HG03045 (cell line): Measurements from ENCODE around the gene ZDHHC18.
"Not testable (repeated sequence)": the region's sequence is repeated elsewhere in the genome, so short reads cannot be mapped to it uniquely, and the experiment has no call there.

ENCODE experiments used
- ATAC-seq: cut with Tn5 transposase; IDR thresholded peaks from one replicate; pipeline ENCODE4 v1.9.1; 2021; ENCODE audit warnings: mild to moderate bottlenecking, moderate library complexity; ENCODE audit not compliant: unreplicated experiment

The ZDHHC18 gene

DNA sequence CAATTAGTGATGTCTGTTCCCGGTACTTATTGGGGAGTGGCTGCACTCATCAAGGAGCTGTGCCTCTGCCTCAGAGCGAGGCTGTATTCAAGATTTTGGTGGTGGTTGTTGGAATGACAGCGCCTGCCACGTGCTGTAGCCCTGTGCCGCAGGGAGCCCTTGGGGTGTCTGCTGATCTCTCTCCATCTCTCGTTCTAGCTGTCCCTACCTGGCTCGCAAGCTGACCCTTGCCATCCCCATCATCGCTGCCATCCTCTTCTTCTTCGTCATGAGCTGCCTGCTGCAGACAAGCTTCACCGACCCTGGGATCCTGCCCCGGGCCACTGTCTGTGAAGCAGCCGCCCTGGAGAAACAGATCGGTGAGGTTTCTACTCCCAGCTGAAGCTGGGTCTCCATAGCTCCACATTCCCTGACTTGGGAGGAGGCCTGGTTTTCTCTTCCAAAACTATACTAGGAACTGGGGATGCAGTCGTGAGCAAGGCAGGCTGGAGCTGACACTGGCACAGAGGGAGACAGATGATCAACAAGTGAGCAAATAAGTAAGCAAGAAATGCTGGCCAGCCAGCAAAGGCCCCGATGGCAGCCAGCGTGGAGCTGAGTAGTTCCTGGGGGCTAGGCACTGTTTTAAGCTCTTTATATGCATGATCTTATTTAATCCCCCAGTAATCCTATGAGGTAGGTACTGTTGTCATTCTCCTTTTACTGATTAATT lies 5.9 kb downstream of the ZDHHC18 start:
- ATAC-seq: no peak

DNA sequence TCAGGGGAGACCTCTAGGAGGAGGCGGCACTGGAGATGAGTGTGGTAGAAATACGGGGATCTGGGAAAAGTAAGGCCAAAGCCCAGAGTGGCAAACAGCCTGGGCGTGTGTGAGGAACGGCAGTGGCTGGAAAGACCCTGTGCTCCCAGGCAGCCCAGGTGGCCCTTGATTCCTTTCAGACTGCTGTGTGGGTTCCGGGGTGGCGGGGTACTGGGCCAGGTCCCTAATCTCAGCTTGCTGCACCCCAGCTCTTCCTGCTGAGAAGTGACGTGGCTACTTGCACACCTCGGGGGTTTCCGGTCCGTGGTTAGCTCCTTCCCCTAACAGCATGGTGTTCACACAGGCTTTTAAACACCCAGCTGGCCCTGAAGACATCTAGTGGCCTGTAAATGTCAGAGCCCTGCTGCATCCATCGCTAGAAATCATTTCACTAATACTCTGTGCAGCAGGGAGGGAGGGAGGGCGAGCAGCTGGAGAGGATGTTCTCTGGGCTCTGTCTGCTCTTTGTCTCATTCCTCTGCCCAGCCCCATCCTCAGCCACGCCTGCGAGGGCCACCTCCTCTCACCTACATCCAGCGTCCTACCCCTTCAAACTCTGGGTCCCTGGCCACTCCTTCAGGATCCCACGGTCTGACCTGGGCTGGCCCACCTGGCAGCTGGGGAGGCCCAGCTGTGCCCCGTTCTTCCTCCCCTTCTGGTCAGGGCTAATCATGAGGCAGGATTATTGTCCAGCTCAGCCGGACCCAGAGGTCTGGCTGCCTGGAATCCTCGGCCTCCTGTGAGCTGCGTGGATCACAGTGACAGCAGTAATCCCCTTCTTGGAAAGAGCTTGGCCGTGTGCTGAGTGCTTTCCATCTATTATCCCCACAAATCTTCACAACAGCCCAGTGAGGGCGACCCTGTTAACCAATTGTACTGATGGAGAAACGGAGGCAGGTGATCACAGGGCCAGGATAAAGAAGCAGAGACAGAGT lies 7.2 kb downstream of the ZDHHC18 start:
- peak; percentile 81 for ATAC-seq

DNA sequence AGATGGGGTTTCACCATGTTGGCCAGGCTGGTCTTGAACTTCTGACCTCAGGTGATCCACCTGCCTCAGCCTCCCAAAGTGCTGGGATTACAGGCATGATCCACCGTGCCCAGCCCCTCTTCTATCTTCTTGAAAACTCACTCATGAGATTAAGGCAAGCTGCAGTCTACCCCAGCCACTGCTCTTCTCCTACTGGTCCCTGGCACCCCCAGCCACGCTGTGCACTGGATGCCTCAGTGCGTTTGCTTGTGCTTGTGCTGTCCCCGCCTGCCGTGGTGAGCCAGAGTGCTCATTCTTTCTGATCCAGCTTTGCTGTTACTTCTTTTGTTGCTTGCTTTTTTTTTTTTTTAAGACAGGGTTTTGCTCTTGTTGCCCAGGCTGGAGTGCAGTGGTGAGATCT lies 11.2 kb downstream of the ZDHHC18 start:
- not testable (repeated sequence) for ATAC-seq

DNA sequence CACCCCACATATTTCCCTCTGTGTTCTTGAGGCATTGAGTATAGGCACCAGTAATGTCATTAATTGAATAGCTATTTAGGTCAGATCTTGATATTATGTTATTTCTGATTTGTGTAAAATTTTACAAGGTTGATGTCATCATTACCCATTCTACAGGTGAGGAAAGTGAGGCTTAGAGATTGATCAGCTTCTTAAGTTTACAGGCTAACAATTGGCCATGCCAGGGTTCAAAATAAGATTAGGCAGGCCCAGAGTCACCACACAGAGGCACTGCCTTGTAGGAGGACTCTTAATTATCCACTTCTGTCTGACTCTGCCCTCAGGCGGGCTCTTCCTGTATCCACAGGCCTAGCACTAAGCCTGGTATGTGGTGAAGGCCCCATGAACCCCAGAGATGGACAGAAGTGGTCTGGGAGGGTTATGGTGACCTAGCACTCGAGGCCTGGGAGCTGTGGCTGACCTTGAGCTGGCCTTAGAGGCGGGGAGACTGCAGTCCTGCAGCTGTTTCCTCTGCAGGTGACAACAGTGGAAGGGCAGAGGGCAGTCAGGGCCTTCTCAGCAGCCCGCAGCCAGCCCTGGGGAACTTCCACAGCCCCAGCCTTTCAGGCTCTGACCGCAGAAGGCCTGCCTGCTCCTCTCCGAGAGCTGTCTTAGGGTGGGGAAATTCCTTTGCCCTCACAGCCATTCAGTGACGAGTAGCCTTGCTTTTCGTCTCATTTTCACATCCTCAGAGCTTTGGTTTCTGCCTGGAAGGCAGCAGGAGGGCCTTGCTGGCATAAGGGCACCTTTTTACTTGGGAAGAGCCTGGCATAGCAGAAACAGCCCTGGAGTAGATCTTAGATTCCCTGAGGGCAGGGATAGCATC lies 12.2 kb downstream of the ZDHHC18 start:
- peak; percentile 93 for ATAC-seq

DNA sequence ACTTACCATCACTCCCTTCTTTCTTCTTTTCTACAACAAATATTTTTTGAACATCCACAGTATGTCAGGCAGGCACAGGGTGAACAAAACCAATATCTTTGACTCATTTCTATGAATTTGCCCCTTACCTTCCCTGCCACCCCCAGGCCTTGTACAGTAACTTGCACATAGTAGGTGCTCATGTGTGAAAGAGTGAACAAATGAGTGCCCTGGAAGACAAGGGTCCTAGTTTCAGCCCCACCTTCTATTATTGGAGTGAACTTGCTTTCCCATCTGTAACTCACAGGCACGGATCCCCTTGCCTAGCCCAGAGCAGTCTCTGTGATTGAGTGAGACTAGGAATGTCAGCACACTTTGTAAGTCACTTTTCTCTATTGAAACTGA lies 12.8 kb downstream of the ZDHHC18 start:
- peak; percentile 2 for ATAC-seq

DNA sequence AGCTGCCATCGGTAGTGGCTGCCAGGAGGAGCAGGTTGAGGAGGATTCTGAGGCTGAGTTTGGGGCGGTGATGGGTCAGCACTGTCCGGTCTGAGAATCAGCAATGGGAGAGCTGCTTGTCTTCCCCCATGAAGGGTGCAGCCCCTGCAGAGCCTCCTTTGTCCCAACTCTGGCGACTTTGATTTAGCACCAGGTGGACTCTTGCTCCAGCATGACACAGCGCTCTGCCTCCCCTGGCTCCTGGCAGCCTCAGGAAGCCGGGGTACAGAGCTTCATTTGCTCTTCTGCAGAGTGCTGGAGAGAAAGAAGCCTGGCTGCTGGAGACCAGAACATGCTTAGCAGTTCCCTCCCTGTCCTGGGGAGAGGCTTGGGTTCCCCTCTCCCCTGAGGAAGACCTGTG lies 13.3 kb downstream of the ZDHHC18 start:
- ATAC-seq: no peak

DNA sequence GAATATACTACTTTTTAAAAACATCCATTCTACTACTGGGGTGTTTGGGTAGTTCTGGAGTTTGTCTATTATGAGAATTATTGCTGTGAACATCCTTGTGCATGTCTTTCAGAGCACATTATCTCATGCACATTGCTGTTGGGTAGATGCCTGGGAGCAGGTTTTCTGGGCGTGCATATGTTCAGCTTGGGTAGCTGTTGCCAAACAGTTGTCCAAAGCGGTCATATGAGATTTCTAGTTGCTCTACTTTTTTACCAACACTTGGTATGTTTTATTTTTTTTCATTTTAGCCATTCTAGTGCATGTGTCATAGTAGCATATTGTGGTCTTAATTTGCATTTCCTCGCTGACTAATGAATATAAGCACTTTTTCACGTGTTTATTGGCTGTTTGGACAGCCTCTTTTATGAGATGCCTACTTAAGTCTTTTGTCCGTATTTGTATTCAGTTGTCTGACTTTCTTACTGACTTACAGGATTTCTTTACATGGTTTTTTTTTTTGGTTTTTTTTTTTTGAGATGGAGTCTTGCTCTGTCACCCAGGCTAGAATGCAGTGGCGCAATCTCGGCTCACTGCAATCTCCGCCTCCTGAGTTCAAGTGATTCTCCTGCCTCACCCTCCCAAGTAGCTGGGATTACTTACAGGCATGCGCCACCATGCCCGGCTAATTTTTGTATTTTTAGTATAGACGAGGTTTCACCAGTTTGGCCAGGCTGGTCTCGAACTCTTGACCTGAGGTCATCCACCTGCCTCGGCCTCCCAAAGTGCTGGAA lies 18.1 kb downstream of the ZDHHC18 start:
- no peak for ATAC-seq

DNA sequence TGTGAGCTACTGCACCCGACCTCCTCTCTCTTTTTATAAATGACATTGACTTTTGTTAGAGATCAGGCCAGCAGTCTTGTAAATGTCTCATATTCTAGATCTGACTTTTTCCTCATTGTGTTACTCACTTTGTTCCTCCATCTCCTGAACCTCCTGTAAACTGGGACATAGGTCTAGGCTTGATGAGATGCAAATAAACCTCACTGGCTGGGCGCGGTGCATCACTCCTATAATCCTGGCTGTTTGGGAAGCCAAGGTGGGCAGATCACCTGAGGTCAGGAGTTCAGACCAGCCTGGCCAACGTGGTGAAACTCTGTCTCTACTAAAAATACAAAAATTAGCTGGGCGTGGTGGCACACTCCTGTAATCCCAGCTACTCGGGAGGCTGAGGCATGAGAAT lies 21.3 kb downstream of the ZDHHC18 start:
- ATAC-seq: not testable (repeated sequence)

DNA sequence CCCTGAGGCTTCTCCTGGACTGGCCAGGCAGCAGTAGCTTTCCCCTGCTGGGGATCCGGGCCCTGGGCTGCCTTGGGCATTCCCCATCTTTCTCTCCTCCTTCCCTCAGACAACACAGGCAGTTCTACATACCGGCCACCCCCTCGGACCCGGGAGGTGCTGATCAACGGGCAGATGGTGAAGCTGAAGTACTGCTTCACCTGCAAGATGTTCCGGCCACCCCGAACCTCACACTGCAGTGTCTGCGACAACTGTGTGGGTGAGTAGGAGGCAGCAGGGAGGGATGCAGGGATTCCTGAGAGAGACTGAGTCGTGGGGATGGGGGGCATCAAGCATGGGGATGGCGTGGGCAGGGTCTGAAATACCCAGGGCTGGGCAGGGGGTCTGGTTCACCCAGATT lies 22.0 kb downstream of the ZDHHC18 start:
- ATAC-seq: no peak

DNA sequence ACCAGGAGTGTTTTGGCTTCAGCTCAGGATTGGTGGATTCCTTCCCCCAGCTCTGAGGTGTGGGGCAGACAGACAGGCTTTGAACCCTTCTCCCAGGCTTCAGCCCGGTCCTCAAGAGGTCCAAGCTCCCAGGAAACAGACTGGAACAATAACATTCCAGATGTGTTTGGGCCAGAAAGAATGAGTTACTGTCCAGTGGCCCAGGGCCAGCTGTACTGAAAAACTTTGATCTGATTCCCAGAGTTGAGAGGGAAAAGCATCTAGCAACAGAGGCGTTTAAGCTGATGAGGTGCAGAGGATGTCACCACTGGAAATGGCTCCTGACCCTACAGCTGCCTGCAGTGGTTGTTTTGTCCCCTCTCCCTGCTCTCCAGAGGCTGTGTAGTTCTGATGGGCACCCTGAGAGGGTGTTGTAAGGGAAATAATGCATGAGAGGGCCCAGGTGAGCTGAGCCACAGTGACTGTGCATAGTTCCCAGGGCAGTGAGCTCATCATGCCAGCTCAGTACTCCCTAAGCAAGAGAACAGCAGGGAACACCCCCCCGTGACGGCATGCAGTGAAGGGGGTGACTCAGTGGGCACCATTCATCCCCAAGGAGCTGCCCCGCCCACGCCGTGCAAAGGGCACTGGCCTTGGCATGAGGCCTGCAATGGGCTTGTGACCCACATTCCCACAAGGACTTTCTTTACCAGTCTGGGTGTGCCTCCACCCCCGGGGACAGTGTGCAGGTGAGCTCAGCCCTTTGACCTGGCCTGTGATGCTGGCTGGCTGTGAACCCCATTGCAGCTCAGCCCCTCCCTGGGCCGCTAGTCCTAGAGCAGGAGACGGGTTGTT lies 22.7 kb downstream of the ZDHHC18 start:
- ATAC-seq: no peak

DNA sequence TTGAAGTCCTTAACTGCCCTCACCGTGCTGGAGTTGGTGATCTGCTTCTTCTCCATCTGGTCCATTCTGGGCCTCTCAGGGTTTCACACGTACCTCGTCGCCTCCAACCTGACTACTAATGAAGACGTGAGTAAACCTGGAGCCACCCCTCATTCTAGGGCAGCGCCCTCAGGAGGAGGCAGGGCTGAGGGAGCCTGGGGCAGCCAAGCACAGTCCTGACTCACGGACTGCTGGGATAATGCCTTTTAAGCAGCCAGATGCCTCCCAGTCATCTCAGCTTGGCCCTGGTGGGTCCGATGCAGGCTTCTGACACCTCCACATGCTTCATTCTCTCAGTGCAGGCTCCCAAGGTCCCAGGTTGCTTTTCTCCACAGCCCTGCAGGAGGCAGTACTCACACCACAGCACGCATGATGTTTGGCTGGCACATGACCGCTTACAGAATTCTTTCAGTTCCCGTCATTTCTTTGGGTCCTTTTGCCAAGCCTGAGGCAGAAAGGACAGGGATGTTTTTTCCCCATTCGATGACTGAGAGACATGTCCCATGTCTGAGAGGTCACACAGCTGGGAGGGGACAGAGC lies 24.7 kb downstream of the ZDHHC18 start:
- ATAC-seq: no peak

DNA sequence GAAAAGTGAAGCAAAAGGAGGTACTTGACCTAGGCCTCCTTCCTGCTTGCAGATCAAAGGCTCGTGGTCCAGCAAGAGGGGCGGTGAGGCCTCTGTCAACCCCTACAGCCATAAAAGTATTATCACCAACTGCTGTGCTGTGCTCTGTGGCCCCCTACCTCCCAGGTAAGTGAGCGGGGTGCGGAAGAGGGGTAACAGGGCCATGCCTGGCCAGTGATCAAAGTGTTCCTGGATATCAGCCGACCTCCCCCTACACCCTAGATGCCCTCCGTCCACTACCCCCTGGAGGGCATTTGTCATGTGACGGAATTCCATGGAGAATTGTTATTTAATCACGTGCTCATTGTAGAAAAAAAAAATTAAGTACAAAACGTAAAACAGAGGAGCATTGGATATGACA lies 26.2 kb downstream of the ZDHHC18 start:
- ATAC-seq: no peak

DNA sequence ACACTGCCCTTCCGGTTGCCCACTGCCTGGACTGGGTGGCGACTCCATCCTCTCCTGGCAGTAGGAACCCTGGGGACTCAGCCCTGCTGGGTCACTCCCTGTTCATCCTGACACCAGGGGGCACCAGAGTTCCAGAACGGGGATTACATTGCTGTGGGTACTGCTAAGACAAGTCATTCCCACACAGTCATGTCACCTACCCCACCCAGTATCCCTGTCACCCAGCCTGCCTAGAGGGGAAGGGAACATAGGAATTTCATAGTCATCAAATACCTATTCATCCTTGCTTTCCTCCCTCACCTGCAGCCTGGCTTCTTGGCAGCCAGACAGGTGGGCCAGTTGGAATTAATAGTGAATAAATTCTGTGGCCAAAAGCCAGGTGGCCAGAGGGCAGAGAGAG lies 26.7 kb downstream of the ZDHHC18 start:
- ATAC-seq: no peak

DNA sequence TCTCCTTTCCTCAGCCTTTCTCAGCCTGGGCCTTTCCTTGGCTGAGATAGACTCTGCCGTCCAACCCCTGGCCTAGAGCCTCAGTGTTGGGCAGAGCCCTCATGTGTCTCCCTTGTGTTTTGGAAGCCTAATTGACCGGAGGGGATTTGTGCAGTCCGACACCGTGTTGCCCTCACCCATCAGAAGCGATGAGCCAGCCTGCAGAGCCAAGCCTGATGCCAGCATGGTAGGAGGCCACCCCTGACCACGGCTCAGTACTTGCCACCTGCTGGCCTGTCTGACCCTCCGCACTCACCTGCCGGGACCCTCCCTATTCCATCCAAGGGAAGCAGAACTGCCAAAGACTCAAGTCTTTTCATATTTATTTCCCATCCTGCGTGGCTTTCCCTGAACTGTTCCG lies 27.1 kb downstream of the ZDHHC18 start:
- no peak for ATAC-seq

DNA sequence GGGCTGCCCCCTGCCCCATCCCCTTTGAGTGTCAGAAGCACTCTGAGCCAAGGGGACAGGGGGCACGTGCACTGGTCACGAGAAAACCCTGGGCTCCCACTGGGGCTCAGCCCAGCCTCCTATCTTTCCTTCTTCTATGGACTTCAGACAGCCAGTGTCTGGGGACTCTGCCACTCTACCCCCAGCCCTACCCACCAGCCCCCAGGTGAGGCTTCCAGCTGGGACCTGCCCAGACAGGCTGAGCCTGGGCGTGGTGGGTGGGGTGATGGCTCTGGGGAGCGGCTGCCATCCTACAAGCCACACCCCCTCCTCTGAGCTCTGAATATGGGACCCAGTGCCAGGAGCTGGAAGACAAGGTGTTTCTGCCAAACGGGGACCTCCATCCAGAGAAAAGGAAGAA lies 28.4 kb downstream of the ZDHHC18 start:
- no peak for ATAC-seq

DNA sequence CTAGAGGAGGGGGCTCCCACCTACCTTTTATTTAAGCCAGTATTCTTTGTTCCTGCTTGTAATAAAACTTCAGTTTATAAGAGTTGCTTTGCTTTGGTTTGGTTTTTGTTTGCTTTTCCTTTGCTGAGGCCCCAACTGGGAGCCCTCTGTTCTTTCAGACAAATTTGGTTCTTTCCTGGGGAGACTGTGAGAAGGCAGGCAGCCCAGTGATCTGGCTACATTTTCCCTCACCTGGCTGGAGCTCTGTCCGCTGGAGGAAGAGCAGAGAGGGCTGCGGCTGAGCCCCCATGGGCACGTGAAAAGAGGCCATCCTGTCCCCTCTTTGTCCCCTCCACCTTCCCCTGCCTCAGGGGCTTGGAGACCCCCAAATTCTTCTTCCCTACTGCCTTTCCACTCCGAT lies 29.1 kb downstream of the ZDHHC18 start:
- ATAC-seq: no peak

DNA sequence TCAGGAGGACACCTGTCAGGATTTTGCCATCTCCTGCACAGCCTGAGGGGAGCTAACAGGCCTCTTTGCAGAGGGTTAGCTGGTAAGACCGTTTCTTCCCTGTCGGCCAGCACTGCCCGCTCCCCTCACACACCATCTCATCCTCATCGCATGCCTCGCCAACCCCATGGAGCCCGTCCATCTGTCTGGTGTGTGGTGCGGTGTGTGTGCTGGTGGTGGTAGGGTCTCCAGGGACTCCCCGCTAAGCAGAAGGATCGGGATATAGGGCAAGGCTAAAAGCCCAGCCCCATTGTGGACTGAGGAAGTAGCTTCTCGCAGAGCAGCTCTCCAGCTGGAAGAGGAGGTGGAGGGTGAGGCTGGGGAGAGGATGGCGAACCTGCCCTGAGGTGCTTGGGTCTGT lies 29.7 kb downstream of the ZDHHC18 start:
- ATAC-seq: no peak

DNA sequence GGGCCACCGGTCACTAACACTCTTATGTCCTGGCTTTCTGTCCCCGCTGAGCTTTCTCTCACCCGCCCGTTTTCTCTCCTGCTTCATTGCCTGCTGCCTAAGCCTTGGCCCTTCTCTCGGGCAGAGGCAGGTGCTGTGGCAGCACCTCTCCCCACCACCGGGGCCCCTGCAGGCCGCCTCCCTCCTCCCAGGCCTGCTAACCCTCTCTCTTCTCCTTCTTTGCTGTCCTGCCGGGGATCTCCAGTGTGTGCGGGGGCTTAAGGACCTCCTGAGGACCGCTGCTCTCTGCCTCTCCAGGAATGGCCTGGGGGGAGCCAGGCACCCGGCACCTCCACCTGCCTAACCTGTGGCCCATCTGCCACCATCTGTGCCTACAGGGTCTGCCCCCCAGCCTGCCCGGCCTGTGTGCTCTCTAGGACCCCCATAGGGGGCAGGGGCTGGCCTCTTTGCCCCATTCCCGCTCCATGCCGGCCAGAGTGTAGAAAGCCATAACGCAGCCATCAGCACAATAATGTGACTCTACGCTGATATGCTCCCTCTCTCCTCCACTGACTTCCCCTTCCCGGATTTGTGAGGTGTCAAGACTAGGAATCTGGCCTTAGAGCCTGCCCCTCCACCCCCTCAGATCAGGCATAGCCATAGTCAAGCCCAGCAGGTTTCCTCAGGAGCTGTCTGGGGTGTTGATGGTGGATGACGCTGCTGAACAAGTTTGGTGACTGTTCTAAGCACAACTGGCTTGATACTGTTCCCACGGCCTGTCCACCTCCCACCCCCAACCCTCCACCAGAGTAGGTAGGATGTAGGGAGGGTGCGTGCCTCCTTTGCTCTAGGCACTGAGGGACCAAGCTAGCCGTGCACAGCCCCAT lies 30.3 kb downstream of the ZDHHC18 start:
- ATAC-seq: no peak
